H1 (cell line): ENCODE measurements around the gene DUSP18. TPM values are rescaled to one million over a fixed set of nuclear protein-coding genes. Genes with fewer than 3 reads are reported as not detected.

Experiments
- FOSL1 ChIP-seq: IDR thresholded peaks from 2 replicates; pipeline ENCODE4 v1.6.1; 2011; ENCODE audit warnings: mild to moderate bottlenecking, low read depth, low read length, moderate library complexity; ENCODE audit not compliant: insufficient read depth
- KDM1A ChIP-seq: fragments of 200-600, 300-600 bp; sonication (generic); IDR thresholded peaks from 2 replicates; pipeline ENCODE4 v1.7.1; 2016; ENCODE audit warnings: mild to moderate bottlenecking, low read length, borderline replicate concordance
- RNF2 ChIP-seq: fragments of 200-900, 300-1000 bp; sonication (generic); IDR thresholded peaks from 2 replicates; pipeline ENCODE4 v1.7.1; 2016; ENCODE audit warnings: borderline replicate concordance, low read depth, mild to moderate bottlenecking, antibody characterized with exemption, low read length; ENCODE audit not compliant: poor library complexity, severe bottlenecking; ENCODE audit errors: missing control alignments
- SRF ChIP-seq: IDR thresholded peaks from 2 replicates; pipeline ENCODE4 v1.6.1; 2011; ENCODE audit warnings: mild to moderate bottlenecking, low read depth, low read length, moderate library complexity
- polyA plus RNA-seq, 7 experiments: library from polyadenylated mRNA; depleted of rRNA in 3 of 7; stranded (reverse) in 5 of 7; unstranded in 2 of 7; fragments of >200 nt in 5 of 7; fragments of 200-250 nt in 2 of 7; gene quantifications; 1 replicate in 5 of 7; 2 replicates in 1 of 7; 4 replicates in 1 of 7; pipeline versions ENCODE4 v1.2.1 to v1.2.3, GENCODE V29; 2011 to 2013; ENCODE audit warnings: missing spikeins in 2 of 7, mixed read lengths in 2 of 7
- total RNA-seq: library from RNA; stranded (reverse); fragmentation: NEBNext Ultra II Directional; extraction: Animal tissue kit (Norgen Biotek cat#: 25700); gene quantifications from 2 replicates; pipeline ENCODE4 v1.2.1, GENCODE V29; 2021

Gene DUSP18
- total and polyA plus RNA-seq, 2 of the 8 experiments (the other 6 are each of a cell fraction or from before 2014, with no cell fraction given) = 2.6 to 7.3 TPM

DNA sequence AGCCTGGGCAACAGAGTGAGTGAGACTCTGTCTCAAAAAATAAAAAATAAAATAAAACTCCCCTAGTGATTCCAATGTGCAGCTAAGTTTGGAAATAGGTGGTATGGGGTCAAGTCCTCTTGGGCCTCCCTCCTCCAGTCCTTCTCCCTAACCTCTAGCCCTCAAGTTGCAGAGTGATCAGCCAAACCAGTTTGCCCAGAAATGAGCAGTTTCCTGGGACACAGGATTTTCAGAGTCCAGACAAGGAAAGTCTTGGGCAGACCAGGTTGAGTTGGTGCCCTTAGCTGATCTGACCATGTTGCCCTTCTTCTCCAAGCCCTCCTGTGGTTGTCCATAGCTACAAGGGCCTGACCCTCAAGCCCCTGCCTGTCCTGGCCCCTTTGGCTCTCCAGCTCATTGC, 52.8 kb downstream of the DUSP18 start (continued):
- TF ChIP-seq RNF2 (no peak), SRF (no peak), FOSL1 (no peak), KDM1A (no peak)
